HG03460 (cell line): ENCODE data around the gene CSAG2.

Experiments used
- ATAC-seq: cut with Tn5 transposase; IDR thresholded peaks from one replicate; pipeline ENCODE4 v1.9.1; 2021; ENCODE audit not compliant: unreplicated experiment

Gene CSAG2

DNA sequence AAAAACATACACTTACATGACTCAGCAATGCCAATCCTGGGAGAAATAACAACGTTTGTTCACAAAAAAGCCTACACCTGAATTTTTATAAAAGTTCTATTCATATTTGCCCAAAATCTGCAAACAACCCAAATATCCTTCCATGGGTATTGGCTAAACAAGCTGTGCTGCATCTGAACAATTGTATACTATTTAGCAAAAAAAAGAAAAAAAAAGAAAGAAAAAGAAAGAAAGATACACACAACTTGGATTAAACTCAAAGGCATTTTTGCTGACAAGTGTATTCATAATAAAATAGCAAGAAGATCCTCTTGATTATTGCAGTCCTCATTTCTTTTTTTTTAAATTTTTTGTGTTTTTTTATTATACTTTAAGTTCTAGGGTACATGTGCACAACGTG, 34.9 kb downstream of the CSAG2 start:
- ATAC-seq: no peak

GRCh38 chrX:152663086-152663485, 46.0 kb downstream of the CSAG2 start:
- no peak for ATAC-seq

DNA sequence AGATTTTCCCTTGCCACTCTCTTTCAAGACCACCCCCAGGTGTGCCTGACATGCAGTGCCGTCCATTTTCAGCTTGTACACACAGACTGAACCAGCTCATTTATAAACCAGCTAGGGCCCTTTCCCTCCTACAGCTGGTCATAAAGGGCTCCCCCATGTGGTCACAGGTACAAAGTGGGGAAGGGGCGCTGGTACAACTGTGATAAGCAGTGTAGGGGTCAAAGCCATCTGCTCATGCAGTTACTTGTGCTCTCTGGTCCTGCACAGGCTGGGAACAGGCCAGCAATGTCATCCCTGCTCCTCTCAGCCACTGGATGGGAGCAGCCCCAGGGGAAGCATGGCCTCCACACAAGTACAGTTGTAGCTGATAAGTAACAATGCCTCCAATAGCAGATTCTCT, 50.8 kb downstream of the CSAG2 start:
- ATAC-seq: no peak
